Neural cell (in vitro differentiated cells): Measurements from ENCODE around the gene PCDHGA4. TPM values are rescaled to one million over a fixed set of nuclear protein-coding genes. Genes with fewer than 3 reads are reported as not detected.
A peak's percentile ranks its signal among the peaks of the same experiment; 100 is the strongest.

ENCODE experiments used
- H2AFZ ChIP-seq: fragments of 200-600, 300-800 bp; sonication (generic), shearing (Covaris generic); 2 replicates; pipeline ENCODE4 v1.6.0; 2014; ENCODE audit warnings: low read depth, mild to moderate bottlenecking, antibody characterized with exemption, low read length, moderate library complexity
- H3F3A ChIP-seq: fragments of 200-600 bp; shearing (Covaris generic); 2 replicates; pipeline ENCODE4 v1.6.1; 2016; ENCODE audit warnings: mild to moderate bottlenecking, moderate library complexity, mixed read lengths, antibody characterized with exemption, low read length; ENCODE audit not compliant: insufficient read depth, poor library complexity, severe bottlenecking
- H3K27ac ChIP-seq: fragments of 200-600, 300-800 bp; sonication (generic), shearing (Covaris generic); 2 replicates; pipeline ENCODE4 v1.5.1; 2014; ENCODE audit warnings: mild to moderate bottlenecking, low read length, moderate library complexity
- H3K27me3 ChIP-seq: fragments of 300-800, 200-600 bp; sonication (generic), shearing (Covaris generic); 2 replicates; pipeline ENCODE4 v1.6.0; 2014; ENCODE audit warnings: mild to moderate bottlenecking, low read depth, low read length, moderate library complexity; ENCODE audit not compliant: insufficient read depth
- H3K36me3 ChIP-seq: fragments of 300-800, 200-600 bp; sonication (generic), shearing (Covaris generic); 2 replicates; pipeline ENCODE4 v1.5.1; 2014; ENCODE audit warnings: mild to moderate bottlenecking, antibody characterized with exemption, low read length, moderate library complexity; ENCODE audit not compliant: insufficient read depth
- H3K4me2 ChIP-seq: fragments of 300-800, 200-600 bp; sonication (generic), shearing (Covaris generic); 2 replicates; pipeline ENCODE4 v1.6.0; 2014; ENCODE audit warnings: mild to moderate bottlenecking, low read length
- H3K4me3 ChIP-seq: fragments of 300-800, 200-600 bp; sonication (generic), shearing (Covaris generic); 2 replicates; pipeline ENCODE4 v1.5.1; 2014; ENCODE audit warnings: mild to moderate bottlenecking, low read length, moderate library complexity
- H3K79me2 ChIP-seq: fragments of 200-600 bp; shearing (Covaris generic); replicated peaks from 2 replicates; pipeline ENCODE4 v1.6.0; 2014; ENCODE audit warnings: mild to moderate bottlenecking, low read length, moderate library complexity; ENCODE audit not compliant: insufficient read depth
- H3K9ac ChIP-seq: fragments of 300-800, 200-600 bp; sonication (generic), shearing (Covaris generic); 2 replicates; pipeline ENCODE4 v1.6.1; 2016; ENCODE audit warnings: mild to moderate bottlenecking, low read length, mixed read lengths
- H3K9me2 ChIP-seq: fragments of 200-600 bp; shearing (Covaris generic); 2 replicates; pipeline ENCODE4 v1.6.1; 2016; ENCODE audit warnings: mild to moderate bottlenecking, low read length, mixed read lengths; ENCODE audit not compliant: insufficient read depth
- H3K9me3 ChIP-seq: fragments of 200-600, 300-800 bp; sonication (generic), shearing (Covaris generic); 2 replicates; pipeline ENCODE4 v1.6.1; 2016; ENCODE audit warnings: mild to moderate bottlenecking, mixed run types, low read length, moderate library complexity, mixed read lengths
- H4K20me1 ChIP-seq: fragments of 200-600 bp; shearing (Covaris generic); 2 replicates; pipeline ENCODE4 v1.6.1; 2016; ENCODE audit warnings: mild to moderate bottlenecking, mixed run types; ENCODE audit not compliant: insufficient read depth
- EP300 ChIP-seq: fragments of 450-650 bp; conservative IDR thresholded peaks from 2 replicates; pipeline ENCODE4 v1.6.1; 2014; ENCODE audit warnings: antibody characterized with exemption, mild to moderate bottlenecking, moderate library complexity; ENCODE audit not compliant: poor library complexity, severe bottlenecking
- EZH2 ChIP-seq: fragments of 200-600, 300-800 bp; shearing (Covaris generic), sonication (generic); IDR thresholded peaks from 2 replicates; pipeline ENCODE4 v1.6.1; 2014; ENCODE audit warnings: antibody characterized with exemption, low read length, borderline replicate concordance, mild to moderate bottlenecking; ENCODE audit not compliant: insufficient read depth, poor library complexity, severe bottlenecking
- MXI1 ChIP-seq: fragments of 450-650 bp; conservative IDR thresholded peaks from 2 replicates; pipeline ENCODE4 v1.6.1; 2014; ENCODE audit warnings: antibody characterized with exemption, mild to moderate bottlenecking; ENCODE audit not compliant: poor library complexity, severe bottlenecking
- POLR2AphosphoS5 ChIP-seq: IDR thresholded peaks from 2 replicates; pipeline ENCODE4 v1.6.1; 2012
- RAD21 ChIP-seq: fragments of 450-650 bp; conservative IDR thresholded peaks from 2 replicates; pipeline ENCODE4 v1.6.1; 2014; ENCODE audit warnings: antibody characterized with exemption, mild to moderate bottlenecking, moderate library complexity
- SMC3 ChIP-seq: fragments of 450-650 bp; conservative IDR thresholded peaks from 2 replicates; pipeline ENCODE4 v1.6.1; 2014; ENCODE audit warnings: antibody characterized with exemption, mild to moderate bottlenecking, moderate library complexity; ENCODE audit not compliant: poor library complexity
- TAF1 ChIP-seq: IDR thresholded peaks from 2 replicates; pipeline ENCODE4 v1.6.1; 2012; ENCODE audit warnings: low read depth
- polyA plus RNA-seq: library from polyadenylated mRNA; depleted of rRNA; stranded (reverse); fragments of >200 nt; gene quantifications from 2 replicates; pipeline ENCODE4 v1.2.3, GENCODE V29; 2014
- TF ChIP-seq, protein P1 (sequence below): fragments of 450-650 bp; IDR thresholded peaks from 2 replicates; pipeline ENCODE4 v1.5.1; 2014; ENCODE audit warnings: antibody characterized with exemption, mild to moderate bottlenecking, moderate library complexity; ENCODE audit not compliant: poor library complexity, severe bottlenecking
- TF ChIP-seq, protein P2 (sequence below): IDR thresholded peaks from 2 replicates; pipeline ENCODE4 v1.6.1; 2012; ENCODE audit warnings: borderline replicate concordance

PCDHGA4 gene
- polyA plus RNA-seq, 1 donor from 2014 or later: 0.38 TPM

DNA sequence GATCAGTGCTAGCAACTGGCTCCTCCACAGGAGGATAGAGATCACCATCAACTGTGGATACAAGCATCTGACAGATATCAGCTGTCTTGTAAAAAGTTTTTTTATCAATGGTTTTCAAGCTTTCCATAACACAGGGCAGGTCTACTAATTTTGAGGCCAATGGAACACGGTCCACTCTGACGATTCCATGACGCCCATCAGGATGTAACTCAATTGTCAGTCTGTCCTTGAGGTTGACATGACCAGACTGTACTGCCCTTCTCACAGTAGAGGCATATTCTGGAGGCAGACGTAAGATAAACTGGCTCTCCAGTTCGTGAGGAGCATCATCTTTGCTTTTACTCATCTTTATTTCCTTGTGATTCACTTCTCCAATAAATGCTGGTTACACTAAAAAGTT lies 35.1 kb upstream of the PCDHGA4 start:
- peaks cover 14% of the 10 kb centered on the region for H3F3A ChIP-seq
- no peaks in the 10 kb centered on the region for H3K9me2 ChIP-seq
- no peaks in the 10 kb centered on the region for H4K20me1 ChIP-seq
- peaks cover 38% of the 10 kb centered on the region for H3K79me2 ChIP-seq
- peaks cover 35% of the 10 kb centered on the region for H3K36me3 ChIP-seq
- H3K4me2 ChIP-seq: peak overlapping the region; percentile 82
- peaks cover 42% of the 10 kb centered on the region for H3K9me3 ChIP-seq
- no peaks in the 10 kb centered on the region for H3K27me3 ChIP-seq
- peak overlapping the region; percentile 77 for H3K4me3 ChIP-seq
- H2AFZ ChIP-seq: peak overlapping the region; percentile 24
- no peak for TF ChIP-seq MXI1
- TF ChIP-seq SMC3: no peak
- TF ChIP-seq EZH2: no peak
- no peak for TF ChIP-seq TAF1
- TF ChIP-seq, protein P1, sequence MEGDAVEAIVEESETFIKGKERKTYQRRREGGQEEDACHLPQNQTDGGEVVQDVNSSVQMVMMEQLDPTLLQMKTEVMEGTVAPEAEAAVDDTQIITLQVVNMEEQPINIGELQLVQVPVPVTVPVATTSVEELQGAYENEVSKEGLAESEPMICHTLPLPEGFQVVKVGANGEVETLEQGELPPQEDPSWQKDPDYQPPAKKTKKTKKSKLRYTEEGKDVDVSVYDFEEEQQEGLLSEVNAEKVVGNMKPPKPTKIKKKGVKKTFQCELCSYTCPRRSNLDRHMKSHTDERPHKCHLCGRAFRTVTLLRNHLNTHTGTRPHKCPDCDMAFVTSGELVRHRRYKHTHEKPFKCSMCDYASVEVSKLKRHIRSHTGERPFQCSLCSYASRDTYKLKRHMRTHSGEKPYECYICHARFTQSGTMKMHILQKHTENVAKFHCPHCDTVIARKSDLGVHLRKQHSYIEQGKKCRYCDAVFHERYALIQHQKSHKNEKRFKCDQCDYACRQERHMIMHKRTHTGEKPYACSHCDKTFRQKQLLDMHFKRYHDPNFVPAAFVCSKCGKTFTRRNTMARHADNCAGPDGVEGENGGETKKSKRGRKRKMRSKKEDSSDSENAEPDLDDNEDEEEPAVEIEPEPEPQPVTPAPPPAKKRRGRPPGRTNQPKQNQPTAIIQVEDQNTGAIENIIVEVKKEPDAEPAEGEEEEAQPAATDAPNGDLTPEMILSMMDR: no peak
- TF ChIP-seq EP300: no peak
- no peak for TF ChIP-seq POLR2AphosphoS5
- TF ChIP-seq RAD21: no peak
- TF ChIP-seq, protein P2, sequence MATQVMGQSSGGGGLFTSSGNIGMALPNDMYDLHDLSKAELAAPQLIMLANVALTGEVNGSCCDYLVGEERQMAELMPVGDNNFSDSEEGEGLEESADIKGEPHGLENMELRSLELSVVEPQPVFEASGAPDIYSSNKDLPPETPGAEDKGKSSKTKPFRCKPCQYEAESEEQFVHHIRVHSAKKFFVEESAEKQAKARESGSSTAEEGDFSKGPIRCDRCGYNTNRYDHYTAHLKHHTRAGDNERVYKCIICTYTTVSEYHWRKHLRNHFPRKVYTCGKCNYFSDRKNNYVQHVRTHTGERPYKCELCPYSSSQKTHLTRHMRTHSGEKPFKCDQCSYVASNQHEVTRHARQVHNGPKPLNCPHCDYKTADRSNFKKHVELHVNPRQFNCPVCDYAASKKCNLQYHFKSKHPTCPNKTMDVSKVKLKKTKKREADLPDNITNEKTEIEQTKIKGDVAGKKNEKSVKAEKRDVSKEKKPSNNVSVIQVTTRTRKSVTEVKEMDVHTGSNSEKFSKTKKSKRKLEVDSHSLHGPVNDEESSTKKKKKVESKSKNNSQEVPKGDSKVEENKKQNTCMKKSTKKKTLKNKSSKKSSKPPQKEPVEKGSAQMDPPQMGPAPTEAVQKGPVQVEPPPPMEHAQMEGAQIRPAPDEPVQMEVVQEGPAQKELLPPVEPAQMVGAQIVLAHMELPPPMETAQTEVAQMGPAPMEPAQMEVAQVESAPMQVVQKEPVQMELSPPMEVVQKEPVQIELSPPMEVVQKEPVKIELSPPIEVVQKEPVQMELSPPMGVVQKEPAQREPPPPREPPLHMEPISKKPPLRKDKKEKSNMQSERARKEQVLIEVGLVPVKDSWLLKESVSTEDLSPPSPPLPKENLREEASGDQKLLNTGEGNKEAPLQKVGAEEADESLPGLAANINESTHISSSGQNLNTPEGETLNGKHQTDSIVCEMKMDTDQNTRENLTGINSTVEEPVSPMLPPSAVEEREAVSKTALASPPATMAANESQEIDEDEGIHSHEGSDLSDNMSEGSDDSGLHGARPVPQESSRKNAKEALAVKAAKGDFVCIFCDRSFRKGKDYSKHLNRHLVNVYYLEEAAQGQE: no peak
- H3K9ac ChIP-seq: peak overlapping the region; percentile 95
- peak overlapping the region; percentile 99 for H3K27ac ChIP-seq

DNA sequence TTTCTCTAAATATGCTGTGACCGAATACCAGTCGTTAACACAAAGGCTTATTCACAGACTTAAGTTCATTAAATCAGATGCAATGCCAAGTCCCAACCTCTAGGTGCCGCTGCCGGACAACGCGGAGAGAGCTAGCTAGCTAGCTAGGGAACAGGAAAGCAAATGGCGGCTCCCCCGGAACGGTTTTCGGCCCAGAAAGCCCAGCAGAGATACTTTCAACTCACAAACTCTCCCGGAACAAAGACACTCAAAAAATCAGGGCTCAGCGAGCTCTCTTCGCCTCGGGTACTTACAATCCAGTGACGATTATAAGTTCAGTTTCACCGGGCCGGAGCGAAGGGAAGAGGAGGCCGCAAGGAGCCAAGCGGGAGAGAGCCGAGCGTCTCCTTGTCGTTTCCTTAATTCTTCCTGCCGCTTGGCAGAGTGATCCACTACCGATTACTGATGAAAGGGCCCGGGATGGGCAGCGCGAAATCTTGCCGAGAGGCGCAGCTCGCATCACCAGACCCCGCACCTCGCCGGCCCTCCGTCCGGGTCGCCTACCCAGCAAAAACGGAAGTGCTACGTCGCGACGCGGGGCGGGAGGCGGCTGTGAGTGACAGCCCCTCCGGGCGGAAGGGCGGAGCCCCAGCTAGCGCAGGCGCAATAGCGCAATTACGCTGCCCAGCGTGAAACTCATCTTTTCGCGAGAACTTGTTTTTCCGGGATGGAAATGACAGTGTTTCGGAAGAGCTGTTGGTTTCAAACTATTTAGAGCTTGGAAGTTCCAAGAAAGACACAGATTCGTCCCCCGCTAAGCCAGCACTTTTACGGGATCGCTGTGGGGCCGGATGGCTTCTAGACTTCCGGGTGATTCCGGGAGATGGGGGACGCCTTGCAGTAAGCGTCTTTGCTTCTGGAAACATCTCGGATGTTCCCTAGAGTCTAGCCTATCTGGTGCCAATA lies 34.3 kb upstream of the PCDHGA4 start, which contains the start of gene TAF7:
TAF7 (minus strand) TSS at position 560 of the 945 bp plus-strand sequence. CDS start 740 bp downstream, outside the sequence.
- TF ChIP-seq MXI1: peak; percentile 51
- TF ChIP-seq POLR2AphosphoS5: peak; percentile 99
- no peak for TF ChIP-seq EZH2
- TF ChIP-seq TAF1: peak; percentile 86
- TF ChIP-seq EP300: peak; percentile 65
- peak; percentile 65 for TF ChIP-seq SMC3
- TF ChIP-seq, protein P2: no peak
- TF ChIP-seq RAD21: peak; percentile 76
- TF ChIP-seq, protein P1: peak; percentile 95
- Histone ChIP-seq H3K27me3 (no peaks in the 10 kb centered on the region), H3K9me2 (no peaks in the 10 kb centered on the region), H2AFZ (peak within 1 kb of the TSS; percentile 91), H3K4me3 (peak within 1 kb of the TSS; percentile 77), H3K79me2 (peaks cover 30% of the 10 kb centered on the region), H3K9me3 (peaks cover 34% of the 10 kb centered on the region), H4K20me1 (no peaks in the 10 kb centered on the region), H3K9ac (peak within 1 kb of the TSS; percentile 95), H3K27ac (peak within 1 kb of the TSS; percentile 99), H3K4me2 (peak within 1 kb of the TSS; percentile 82), H3F3A (peaks cover 14% of the 10 kb centered on the region), H3K36me3 (peaks cover 28% of the 10 kb centered on the region)
